ENCODE results near the gene ZNF74.
"Not testable (repeated sequence)": the region's sequence is repeated elsewhere in the genome, so short reads cannot be mapped to it uniquely, and the experiment has no call there.

The ZNF74 gene

DNA sequence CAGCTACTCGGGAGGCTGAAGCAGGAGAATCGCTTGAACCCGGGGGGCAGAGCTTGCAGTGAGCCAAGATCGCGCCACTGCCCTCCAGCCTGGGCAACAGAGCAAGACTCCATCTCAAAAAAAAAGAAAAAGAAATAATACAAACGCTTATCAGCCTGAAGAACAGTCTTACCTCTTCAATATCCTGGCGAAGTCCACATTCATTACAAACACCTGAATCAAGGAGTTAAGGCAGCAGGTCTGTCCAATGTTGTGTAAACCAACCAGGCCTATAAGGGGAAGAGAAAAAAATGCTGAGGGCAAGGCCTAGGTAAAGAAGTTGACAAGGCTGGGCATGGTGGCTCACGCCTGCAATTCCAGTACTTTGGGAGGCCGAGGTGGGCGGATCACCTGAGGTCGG is 17.0 kb upstream of the ZNF74 start:
- not testable (repeated sequence) for DNase-seq

GRCh38 chr22:20378110-20378509 is 15.8 kb upstream of the ZNF74 start:
- DNase-seq, result no peak

DNA sequence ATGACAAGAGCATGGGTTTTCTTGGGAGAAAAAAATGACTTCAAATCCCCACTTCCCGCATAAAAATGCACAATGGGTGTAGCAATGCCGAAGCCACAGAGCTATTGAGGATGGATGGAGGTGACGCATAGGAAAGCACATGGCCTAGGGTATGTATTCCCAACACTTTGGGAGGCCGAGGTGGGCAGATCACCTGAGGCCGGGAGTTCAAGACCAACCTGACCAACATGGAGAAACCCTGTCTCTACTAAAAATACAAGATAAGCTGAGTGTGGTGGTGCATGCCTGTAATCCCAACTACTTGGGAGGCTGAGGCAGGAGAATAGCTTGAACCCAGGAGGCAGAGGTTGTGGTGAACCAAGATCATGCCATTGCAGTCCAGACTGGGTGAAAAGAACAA is 15.3 kb upstream of the ZNF74 start:
- not testable (repeated sequence) for DNase-seq

- DNase-seq, result no peak
Measured at GRCh38 chr22:20380486-20380885, 13.5 kb upstream of the ZNF74 start.

DNA sequence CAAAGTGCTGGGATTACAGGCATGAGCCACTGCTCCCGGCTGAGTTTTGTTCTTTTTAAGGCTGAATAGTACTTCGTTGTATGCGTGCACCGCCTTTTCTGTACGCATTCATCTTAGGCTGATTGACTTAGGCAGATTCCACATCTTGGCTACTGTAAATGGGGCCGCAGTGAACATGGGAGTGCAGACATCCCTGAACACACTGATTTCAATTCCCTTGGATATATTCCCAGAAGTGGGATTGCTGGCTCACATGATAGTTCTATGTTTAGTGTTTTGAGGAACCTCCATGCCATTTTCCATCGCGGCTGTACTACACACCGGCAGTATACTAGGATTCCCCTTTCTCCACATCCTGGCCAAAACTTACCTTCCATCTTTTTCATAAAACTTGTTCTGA is 10.4 kb upstream of the ZNF74 start:
- DNase-seq, result no peak

- DNase-seq, result no peak
Measured at GRCh38 chr22:20384171-20384570, 9.8 kb upstream of the ZNF74 start.

- DNase-seq, result no peak
Measured at GRCh38 chr22:20384865-20385264, 9.1 kb upstream of the ZNF74 start.

DNA sequence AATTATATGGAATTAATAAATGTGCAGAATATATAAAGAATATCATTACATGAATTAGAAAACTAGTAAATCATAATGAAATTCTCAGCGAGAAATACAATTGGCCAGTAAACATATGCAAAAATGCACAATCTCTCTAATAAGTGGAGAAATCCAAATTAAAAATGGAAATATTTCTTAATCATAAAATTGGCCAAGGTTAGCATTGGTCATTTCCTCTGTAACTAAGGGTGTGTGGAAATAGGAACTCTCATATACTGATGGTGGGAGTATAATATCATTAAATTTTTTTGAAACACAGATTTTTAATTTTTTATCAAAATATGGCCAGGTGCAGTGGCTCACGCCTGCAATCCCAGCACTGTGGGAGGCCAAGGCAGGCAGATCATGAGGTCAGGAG is 7.6 kb upstream of the ZNF74 start:
- no peak for DNase-seq

- DNase-seq, result no peak
Measured at GRCh38 chr22:20386972-20387371, 7.0 kb upstream of the ZNF74 start.

GRCh38 chr22:20388200-20388599 is 5.8 kb upstream of the ZNF74 start:
- DNase-seq, result no peak

DNA sequence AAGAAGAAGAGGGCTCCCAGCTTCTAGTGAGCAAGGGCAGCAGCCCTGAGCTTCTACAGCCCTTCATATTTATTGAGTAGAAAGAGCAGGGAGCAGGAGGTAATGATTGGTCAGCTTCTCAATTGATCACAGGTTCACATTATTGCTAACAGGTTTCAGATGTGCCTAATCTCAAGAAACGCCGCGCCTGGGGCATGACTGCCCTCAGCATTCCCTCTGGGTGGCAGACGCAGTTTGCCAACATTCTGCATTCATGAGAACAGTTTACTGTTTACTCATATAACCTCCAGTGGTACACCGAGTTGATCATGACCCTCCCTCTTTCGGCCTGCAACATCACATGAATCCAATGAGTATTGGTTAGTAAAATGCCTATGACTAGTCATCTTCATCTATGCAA is 4.7 kb upstream of the ZNF74 start:
- DNase-seq, result no peak

- DNase-seq, result no peak
Measured at GRCh38 chr22:20390394-20390907, 3.5 kb upstream of the ZNF74 start.

DNA sequence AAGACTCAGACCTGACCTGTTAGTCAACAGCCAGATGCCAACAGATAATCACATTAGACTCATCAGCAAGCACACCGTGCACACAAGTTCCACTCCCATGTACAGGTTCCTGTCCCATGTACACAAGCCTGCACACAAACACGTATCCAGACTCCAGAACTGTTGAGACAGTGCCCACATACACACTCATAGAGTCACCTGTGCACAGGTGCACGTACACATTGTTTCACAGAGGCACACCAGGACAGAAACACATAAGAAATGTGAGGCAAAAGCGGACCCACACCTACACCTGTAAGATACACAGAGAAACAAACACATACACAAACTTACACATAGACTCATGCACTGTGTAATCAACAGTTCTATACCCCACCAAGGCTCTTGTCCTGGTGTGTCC is 2.7 kb upstream of the ZNF74 start:
- no peak for DNase-seq

DNA sequence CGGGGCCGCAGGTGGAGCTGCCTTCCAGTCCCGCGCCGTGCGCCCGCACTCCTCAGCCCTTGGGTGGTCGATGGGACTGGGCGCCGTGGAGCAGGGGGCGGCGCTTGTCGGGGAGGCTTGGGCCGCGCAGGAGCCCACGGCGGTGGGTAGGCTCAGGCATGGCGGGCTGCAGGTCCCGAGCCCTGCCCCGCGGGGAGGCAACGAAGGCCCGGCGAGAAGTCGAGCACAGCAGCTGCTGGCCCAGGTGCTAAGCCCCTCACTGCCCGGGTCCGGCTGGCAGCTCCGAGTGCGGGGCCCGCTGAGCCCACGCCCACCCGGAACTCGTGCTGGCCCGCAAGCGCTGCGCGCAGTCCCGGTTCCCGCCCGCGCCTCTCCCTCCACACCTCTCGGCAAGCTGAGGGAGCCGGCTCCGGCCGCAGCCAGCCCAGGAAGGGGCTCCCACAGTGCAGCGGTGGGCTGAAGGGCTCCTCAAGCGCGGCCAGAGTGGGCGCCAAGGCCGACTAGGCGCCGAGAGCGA is 1.5 kb upstream of the ZNF74 start:
- not testable (repeated sequence) for DNase-seq

GRCh38 chr22:20392983-20393704 is 807 bp upstream of the ZNF74 start:
- no peak for DNase-seq

GRCh38 chr22:20395181-20395906 is 1.4 kb downstream of the ZNF74 start:
- no peak for DNase-seq

- no peak for DNase-seq
Measured at GRCh38 chr22:20395907-20396287, 1.9 kb downstream of the ZNF74 start.

DNA sequence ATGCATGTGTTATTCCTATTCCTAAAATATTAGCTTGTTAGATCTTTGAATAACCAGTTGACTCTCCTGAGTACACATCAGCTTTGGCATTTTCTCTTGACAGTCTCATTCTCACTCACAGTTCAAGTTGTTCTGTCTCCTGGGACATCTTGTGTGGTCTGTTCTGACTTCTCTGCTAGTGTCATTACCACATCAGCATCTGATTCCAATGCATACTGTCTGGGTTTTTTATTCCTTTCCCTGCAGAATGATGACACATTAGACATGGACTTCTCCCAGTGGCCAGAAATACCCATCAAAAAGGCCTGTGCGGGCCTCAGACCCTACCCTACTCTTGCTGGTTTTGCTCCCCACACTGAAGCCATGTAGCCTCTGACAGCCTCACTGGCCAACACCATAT is 2.7 kb downstream of the ZNF74 start:
- no peak for DNase-seq

- DNase-seq, result no peak
Measured at GRCh38 chr22:20397498-20397897, 3.5 kb downstream of the ZNF74 start.

GRCh38 chr22:20398420-20398819 is 4.5 kb downstream of the ZNF74 start:
- no peak for DNase-seq

DNA sequence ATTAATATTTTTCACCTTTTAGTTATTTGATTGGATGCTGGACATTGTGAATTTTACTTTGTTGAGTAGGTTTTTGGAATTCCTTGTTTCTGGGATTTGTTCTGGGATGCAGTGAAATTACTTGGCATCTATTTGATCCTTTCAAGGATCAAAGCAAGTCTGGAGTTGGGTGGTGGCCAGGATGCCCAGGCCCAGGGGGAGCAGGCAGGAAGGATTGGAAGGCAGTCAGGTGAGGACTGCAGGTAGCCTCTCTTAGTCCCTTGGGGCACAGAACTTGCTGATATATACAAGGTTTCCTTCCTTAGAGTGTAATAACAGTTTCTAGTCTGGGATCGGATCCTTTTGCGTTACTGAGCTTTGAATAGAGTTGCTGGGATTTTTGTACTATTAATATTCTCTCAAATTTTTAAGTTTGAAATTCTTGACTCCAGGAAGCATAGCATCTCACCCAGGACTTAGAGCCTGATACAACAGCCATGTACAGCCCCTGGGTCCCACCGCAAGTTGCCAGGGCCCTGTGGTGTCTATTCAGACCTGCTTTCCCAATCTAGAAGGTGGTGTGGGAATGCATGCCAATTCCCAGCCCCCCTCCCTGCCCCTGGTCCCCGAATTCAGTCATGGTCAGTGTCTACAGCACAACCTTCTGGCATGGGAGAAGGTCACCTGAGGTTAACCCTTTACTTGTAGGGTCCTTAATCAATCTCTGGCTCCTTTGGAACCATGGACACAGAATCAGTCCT is 6.1 kb downstream of the ZNF74 start:
- no peak for DNase-seq

DNA sequence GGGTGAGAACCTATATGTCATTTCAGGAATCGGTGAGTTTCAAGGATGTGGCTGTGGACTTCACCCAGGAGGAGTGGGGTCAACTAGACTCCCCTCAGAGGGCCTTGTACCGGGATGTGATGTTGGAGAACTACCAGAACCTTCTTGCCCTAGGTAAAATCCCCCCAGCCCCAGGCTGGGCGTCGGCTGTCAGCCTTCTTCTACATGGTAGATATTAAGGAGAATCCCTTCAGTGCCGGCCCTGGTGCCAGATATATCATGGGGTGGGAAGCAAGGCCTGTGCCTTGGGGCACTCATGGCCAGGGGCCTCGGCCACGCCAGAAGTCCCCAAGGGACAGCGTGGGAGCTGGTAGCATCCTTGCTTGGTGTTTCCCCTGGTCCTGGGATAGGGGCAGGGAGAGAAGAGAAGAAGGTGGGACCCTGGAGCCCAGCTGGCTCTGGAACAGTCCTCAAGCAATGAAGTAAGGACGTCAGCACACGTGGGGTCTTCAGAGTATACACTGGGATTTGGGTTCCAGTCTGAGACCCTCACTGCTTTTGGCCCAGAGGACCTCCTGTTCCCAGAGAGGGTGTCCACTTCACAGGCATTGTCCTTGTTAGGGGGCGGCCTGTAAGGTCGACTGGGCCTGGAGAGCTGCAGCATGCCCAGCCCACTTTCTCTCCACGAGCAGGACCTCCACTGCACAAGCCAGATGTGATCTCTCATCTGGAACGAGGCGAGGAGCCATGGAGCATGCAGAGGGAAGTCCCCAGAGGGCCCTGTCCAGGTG is 6.8 kb downstream of the ZNF74 start:
- no peak for DNase-seq

Data from activated CD4-positive, alpha-beta T cell treated with anti-CD3 and anti-CD28 coated beads, Interleukin-10, Interleukin-2, amounts not matched to agents 100 ng/mL and 50 ng/mL, durations not matched to agents 16 hours and 8 hours (primary cell).